Stimulated activated naive CD8-positive, alpha-beta T cell treated with anti-CD3 and anti-CD28 coated beads, Interleukin-15, amount 100 ng/mL, for 72 hours (primary cell): ENCODE data around the gene SSRP1.
A peak's percentile ranks its signal among the peaks of the same experiment; 100 is the strongest.
"Not testable (repeated sequence)": the region's sequence is repeated elsewhere in the genome, so short reads cannot be mapped to it uniquely, and the experiment has no call there.

Source experiments
- ATAC-seq: fragments of 150-1000 bp; cut with Tn5 transposase; 2 replicates; pipeline ENCODE4 v1.10.0; 2021; ENCODE audit warnings: mild to moderate bottlenecking, moderate library complexity
- DNase-seq, 2 donors: peaks; one replicate each; pipeline ENCODE4 v3.0.0; 2021 to 2022
- H3K27ac Mint-ChIP-seq, 2 donors: one replicate each; pipeline ENCODE4 v1.8.0; 2022; ENCODE audit warnings: mild to moderate bottlenecking in 2 of 2, mixed read lengths in 2 of 2, moderate library complexity in 2 of 2
- H3K27me3 Mint-ChIP-seq: one replicate; pipeline ENCODE4 v1.8.0; 2022; ENCODE audit warnings: mixed read lengths
- H3K4me1 Mint-ChIP-seq: one replicate; pipeline ENCODE4 v1.8.0; 2022; ENCODE audit warnings: mild to moderate bottlenecking, mixed read lengths
- H3K4me3 Mint-ChIP-seq, 2 donors: one replicate each; pipeline ENCODE4 v1.8.0; 2022; ENCODE audit warnings: mild to moderate bottlenecking in 2 of 2, mixed read lengths in 2 of 2, moderate library complexity in 1 of 2
- H3K9me3 Mint-ChIP-seq, 2 donors: one replicate each; pipeline ENCODE4 v1.8.0; 2022; ENCODE audit warnings: mixed read lengths in 2 of 2

Gene SSRP1

DNA sequence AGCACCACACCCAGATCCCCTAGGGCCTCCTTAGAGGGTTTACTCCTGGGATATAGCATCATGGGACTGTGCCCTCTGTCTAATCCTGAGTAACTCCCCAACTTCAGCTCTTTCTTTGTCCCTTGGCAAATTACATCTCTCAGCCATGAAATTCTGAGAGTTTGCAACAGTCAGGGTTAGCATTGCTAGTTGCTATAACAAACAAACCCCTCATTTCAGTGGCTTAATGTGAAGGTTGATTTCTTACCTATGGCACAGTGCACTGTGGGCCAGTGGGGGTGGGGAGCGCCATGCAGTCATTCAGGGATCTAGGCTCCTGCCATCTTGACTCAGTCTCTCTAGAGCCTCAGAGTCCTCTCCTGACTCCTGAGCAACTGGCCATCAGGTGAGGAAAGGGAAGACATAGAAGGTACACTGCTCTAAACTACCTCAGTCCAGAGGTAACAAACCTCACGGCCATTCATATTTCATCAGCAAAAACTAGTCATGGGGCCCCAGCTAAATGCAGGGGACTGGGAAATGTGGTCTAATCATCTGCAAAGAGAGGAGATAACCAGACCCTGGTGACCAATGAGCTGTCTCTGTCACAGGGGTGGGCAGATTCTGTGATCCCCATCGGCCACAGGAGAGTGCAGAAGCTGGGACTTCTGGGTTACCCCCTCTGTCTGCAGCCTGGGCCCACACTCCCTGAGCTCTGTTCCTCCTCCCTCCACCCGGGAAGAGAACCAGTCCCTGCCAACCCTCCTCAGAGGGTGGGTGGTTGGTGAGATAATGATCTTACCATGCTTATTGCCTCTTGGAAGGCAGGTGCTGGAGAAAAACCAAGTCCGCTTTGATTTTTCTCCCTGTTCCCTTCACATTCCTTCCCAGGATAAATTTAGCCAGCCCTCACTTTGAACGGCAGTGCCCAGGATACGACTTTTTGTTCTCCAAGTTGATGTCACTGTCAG is 27.7 kb upstream of the SSRP1 start:
- H3K4me1 Mint-ChIP-seq, result no peaks in the 10 kb centered on the region
- H3K4me3 Mint-ChIP-seq, result no peak overlapping the region
- DNase-seq, result no peak
- peaks cover 21% of the 10 kb centered on the region for H3K27me3 Mint-ChIP-seq
- no peaks in the 10 kb centered on the region for H3K9me3 Mint-ChIP-seq
- no peak overlapping the region for H3K27ac Mint-ChIP-seq
- no peak for ATAC-seq

GRCh38 chr11:57361926-57362325 is 26.2 kb upstream of the SSRP1 start:
- no peaks in the 10 kb centered on the region for H3K9me3 Mint-ChIP-seq
- H3K27me3 Mint-ChIP-seq, result peaks cover 17% of the 10 kb centered on the region
- no peaks in the 10 kb centered on the region for H3K4me1 Mint-ChIP-seq
- ATAC-seq (no peak), DNase-seq (no peak)
- no peak overlapping the region for H3K4me3 Mint-ChIP-seq
- no peak overlapping the region for H3K27ac Mint-ChIP-seq

DNA sequence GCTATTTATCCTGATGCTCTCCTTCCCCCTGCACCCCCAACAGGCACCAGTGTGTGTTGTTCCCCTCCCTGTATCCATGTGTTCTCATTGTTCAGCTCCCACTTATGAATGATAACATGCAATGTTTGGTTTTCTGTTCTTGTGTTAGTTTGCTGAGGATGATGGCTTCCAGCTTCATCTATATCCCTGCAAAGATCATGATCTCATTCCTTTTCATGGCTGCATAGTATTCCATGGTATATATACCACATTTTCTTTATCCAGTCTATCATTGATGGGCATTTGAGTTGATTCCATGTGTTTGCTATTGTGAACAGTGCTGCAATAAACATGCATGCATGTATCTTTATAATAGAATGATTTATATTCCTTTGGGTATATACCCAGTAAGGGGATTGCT is 25.7 kb upstream of the SSRP1 start:
- not testable (repeated sequence) for DNase-seq, ATAC-seq, H3K4me3 Mint-ChIP-seq, H3K27ac Mint-ChIP-seq, H3K4me1 Mint-ChIP-seq, H3K9me3 Mint-ChIP-seq
- H3K27me3 Mint-ChIP-seq, result peaks cover 17% of the 10 kb centered on the region

- H3K4me1 Mint-ChIP-seq, result no peaks in the 10 kb centered on the region
- DNase-seq, result no peak
- no peak overlapping the region for H3K4me3 Mint-ChIP-seq
- peaks cover 17% of the 10 kb centered on the region for H3K27me3 Mint-ChIP-seq
- no peaks in the 10 kb centered on the region for H3K9me3 Mint-ChIP-seq
- no peak for ATAC-seq
- H3K27ac Mint-ChIP-seq, result no peak overlapping the region
These were observed 25.3 kb upstream of the SSRP1 start for GRCh38 chr11:57360991-57361390.

DNA sequence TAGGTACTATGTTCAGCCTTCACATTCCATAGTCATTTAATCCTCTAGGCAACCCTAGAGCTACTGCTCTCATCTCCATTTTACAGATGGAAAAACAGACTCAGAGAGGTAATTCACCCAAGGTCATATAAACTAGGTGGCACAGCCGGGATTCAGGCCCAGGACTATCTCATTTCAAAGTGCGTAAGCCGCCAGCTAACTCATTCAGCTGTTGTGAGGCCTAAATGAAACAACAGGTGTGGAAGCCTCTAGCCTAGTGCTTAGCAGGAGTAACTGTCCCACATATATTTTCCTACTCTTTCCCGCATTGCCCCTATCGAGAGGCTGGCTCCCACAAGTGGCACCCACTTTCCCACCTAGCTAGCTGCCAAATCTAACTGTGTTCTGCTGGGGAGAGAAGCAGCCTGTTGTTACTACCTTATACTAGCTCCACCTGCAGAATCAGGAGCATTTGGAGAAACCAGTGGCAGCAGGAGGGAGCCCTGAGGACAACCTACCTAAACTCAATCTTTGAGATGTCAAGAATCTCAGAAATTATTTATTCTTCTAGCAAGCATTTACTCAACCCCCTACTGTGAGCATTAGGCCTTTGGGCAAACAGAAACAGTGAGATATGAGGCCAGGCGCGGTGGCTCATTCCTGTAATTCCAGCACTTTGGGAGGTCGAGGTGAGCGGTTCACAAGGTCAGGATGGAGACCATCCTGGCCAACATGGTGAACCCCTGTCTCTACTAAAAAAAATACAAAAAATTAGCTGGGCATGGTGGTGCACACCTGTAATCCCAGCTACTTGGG is 24.4 kb upstream of the SSRP1 start:
- peaks cover 17% of the 10 kb centered on the region for H3K27me3 Mint-ChIP-seq
- no peaks in the 10 kb centered on the region for H3K9me3 Mint-ChIP-seq
- no peak overlapping the region for H3K27ac Mint-ChIP-seq
- no peaks in the 10 kb centered on the region for H3K4me1 Mint-ChIP-seq
- ATAC-seq (no peak), DNase-seq (no peak)
- H3K4me3 Mint-ChIP-seq, result no peak overlapping the region

- DNase-seq (no peak), ATAC-seq (no peak)
- H3K27ac Mint-ChIP-seq, result no peak overlapping the region
- H3K4me3 Mint-ChIP-seq, result no peak overlapping the region
- no peaks in the 10 kb centered on the region for H3K9me3 Mint-ChIP-seq
- H3K4me1 Mint-ChIP-seq, result no peaks in the 10 kb centered on the region
- H3K27me3 Mint-ChIP-seq, result peaks cover 23% of the 10 kb centered on the region
These were observed 23.7 kb upstream of the SSRP1 start for GRCh38 chr11:57359396-57359795.

GRCh38 chr11:57358991-57359390 is 23.3 kb upstream of the SSRP1 start:
- no peaks in the 10 kb centered on the region for H3K9me3 Mint-ChIP-seq
- DNase-seq, result no peak
- no peak overlapping the region for H3K4me3 Mint-ChIP-seq
- ATAC-seq, result no peak
- H3K27me3 Mint-ChIP-seq, result peaks cover 23% of the 10 kb centered on the region
- H3K4me1 Mint-ChIP-seq, result no peaks in the 10 kb centered on the region
- no peak overlapping the region for H3K27ac Mint-ChIP-seq

- Mint-ChIP-seq H3K9me3 (no peaks in the 10 kb centered on the region), H3K27me3 (peaks cover 18% of the 10 kb centered on the region), H3K27ac (no peak overlapping the region), H3K4me3 (no peak overlapping the region), H3K4me1 (no peaks in the 10 kb centered on the region)
- ATAC-seq (no peak), DNase-seq (no peak)
These were observed 22.9 kb upstream of the SSRP1 start for GRCh38 chr11:57358543-57358961.

DNA sequence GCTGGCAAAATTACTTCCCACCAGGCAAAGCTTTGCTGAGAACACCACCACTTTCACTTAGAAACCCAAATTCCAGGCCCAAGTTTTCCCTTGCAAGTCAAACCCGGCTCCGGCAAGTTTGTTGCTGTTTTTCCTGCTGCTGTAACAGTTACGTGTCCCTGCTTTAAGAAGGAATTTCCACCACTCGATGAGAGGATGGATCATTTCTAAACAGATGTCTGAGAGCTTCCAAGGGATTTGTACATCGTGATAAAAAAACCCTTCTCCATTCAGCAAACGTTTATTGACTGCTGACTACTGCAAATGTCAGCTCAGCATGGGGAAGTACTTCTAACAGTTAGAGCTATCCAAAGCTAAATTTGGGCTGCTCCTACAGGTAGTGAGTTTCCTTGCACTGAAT is 22.2 kb upstream of the SSRP1 start:
- no peak overlapping the region for H3K4me3 Mint-ChIP-seq
- H3K27ac Mint-ChIP-seq, result no peak overlapping the region
- H3K4me1 Mint-ChIP-seq, result no peaks in the 10 kb centered on the region
- no peak for ATAC-seq
- H3K27me3 Mint-ChIP-seq, result peaks cover 23% of the 10 kb centered on the region
- no peaks in the 10 kb centered on the region for H3K9me3 Mint-ChIP-seq
- no peak for DNase-seq

- Mint-ChIP-seq H3K9me3 (no peaks in the 10 kb centered on the region), H3K27me3 (peaks cover 23% of the 10 kb centered on the region), H3K27ac (no peak overlapping the region), H3K4me3 (no peak overlapping the region), H3K4me1 (no peaks in the 10 kb centered on the region)
- no peak for ATAC-seq
- no peak for DNase-seq
These were observed 21.6 kb upstream of the SSRP1 start for GRCh38 chr11:57357310-57357709.

DNA sequence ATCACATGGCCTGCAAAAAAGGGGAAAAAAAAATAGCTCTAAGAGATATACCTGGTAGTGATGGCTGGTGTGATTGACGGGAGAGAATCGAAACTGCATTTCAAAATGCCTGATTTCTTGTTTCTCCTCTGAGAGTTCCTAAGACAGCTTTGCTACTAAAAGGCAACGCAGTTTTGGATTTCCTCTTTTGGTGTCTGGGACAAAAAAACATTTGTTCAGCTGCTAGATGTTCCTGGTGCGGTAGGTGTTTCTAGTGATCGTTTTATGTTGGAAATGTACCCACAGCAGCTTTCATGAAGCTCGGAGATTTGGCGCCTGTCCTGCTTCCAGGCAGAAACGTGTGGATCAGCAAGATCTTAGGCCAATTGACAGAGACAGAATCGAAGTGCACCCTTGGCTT is 20.6 kb upstream of the SSRP1 start:
- no peak for ATAC-seq
- H3K27me3 Mint-ChIP-seq, result peaks cover 16% of the 10 kb centered on the region
- peaks cover 4 to 5% of the 10 kb centered on the region in 2 donors for H3K9me3 Mint-ChIP-seq
- no peak for DNase-seq
- no peak overlapping the region for H3K27ac Mint-ChIP-seq
- H3K4me1 Mint-ChIP-seq, result no peaks in the 10 kb centered on the region
- no peak overlapping the region for H3K4me3 Mint-ChIP-seq

- peak overlapping the region in 1 of 2 donors; percentile 85 for H3K27ac Mint-ChIP-seq
- no peak overlapping the region for H3K4me3 Mint-ChIP-seq
- peaks cover 16% of the 10 kb centered on the region for H3K27me3 Mint-ChIP-seq
- ATAC-seq (no peak), DNase-seq (no peak)
- peaks cover 5 to 6% of the 10 kb centered on the region in 2 donors for H3K9me3 Mint-ChIP-seq
- no peaks in the 10 kb centered on the region for H3K4me1 Mint-ChIP-seq
These were observed 19.0 kb upstream of the SSRP1 start for GRCh38 chr11:57354699-57355098.

DNA sequence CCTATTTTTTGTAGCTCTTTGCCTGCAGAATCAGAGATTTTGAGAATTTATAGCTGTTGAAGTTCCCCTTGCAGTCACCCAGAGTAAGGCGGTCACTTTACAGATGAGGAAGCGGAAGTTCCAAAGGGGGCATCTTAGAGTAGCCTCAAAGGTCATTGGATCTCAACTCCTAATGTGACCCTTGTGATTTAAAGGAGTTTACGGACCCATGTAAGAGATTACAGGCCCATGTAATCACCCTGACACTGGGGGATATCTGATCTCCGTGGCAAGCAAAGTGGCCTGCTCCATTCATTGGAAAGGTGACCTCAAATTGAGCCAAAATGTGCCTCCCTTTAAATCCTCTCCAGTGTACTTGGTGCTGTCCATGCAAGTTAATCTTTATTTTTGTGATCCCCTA is 18.2 kb upstream of the SSRP1 start:
- Mint-ChIP-seq H3K27ac (no peak overlapping the region), H3K9me3 (peaks cover 5 to 6% of the 10 kb centered on the region in 2 donors), H3K4me3 (no peak overlapping the region), H3K4me1 (no peaks in the 10 kb centered on the region), H3K27me3 (peaks cover 16% of the 10 kb centered on the region)
- DNase-seq, result no peak
- no peak for ATAC-seq

- peaks cover 16% of the 10 kb centered on the region for H3K27me3 Mint-ChIP-seq
- H3K4me1 Mint-ChIP-seq, result no peaks in the 10 kb centered on the region
- no peak for ATAC-seq
- H3K9me3 Mint-ChIP-seq, result peaks cover 5 to 6% of the 10 kb centered on the region in 2 donors
- no peak overlapping the region for H3K4me3 Mint-ChIP-seq
- H3K27ac Mint-ChIP-seq, result no peak overlapping the region
- no peak for DNase-seq
These were observed 17.8 kb upstream of the SSRP1 start for GRCh38 chr11:57353446-57353845.

DNA sequence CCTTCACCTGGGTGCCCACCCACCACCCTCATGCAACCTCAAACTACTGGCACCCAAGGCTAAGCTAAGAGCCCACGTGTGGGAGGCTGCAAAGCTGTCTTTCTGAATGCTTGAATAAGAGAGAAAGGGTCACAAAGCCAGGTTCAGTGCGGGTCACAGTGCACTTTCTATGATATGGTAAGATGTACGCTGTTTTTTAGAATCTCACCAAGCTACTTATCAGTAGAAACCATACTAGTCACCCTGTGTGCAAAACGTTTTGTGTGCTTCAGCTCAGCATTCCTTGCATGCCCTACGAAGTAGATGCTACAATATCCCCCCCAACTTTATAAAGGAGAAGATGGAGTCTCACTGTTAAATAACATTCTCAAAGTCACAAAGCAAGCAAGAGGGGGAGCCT is 17.3 kb upstream of the SSRP1 start:
- no peaks in the 10 kb centered on the region for H3K4me1 Mint-ChIP-seq
- DNase-seq, result no peak
- H3K9me3 Mint-ChIP-seq, result peaks cover 5 to 6% of the 10 kb centered on the region in 2 donors
- peaks cover 16% of the 10 kb centered on the region for H3K27me3 Mint-ChIP-seq
- H3K4me3 Mint-ChIP-seq, result no peak overlapping the region
- ATAC-seq, result no peak
- no peak overlapping the region for H3K27ac Mint-ChIP-seq
